ENCODE measurements around the gene PCDH9.

PCDH9 gene

GRCh38 chr13:67033170-67033569, 197.0 kb downstream of the PCDH9 start:
- DNase-seq (ENCODE audit: low read depth in 3 of 3): no peak

GRCh38 chr13:67023130-67023876, 206.8 kb downstream of the PCDH9 start:
- no peak for DNase-seq (ENCODE audit: low read depth in 3 of 3)

GRCh38 chr13:67018775-67019174, 211.4 kb downstream of the PCDH9 start:
- DNase-seq (ENCODE audit: low read depth in 3 of 3): no peak

- DNase-seq (ENCODE audit: low read depth in 3 of 3): no peak
Observed at GRCh38 chr13:67017276-67017675, 212.9 kb downstream of the PCDH9 start.

- no peak for DNase-seq (ENCODE audit: low read depth in 3 of 3)
Observed at GRCh38 chr13:67015976-67016600, 214.0 kb downstream of the PCDH9 start.

GRCh38 chr13:67014399-67014798, 215.7 kb downstream of the PCDH9 start:
- DNase-seq (ENCODE audit: low read depth in 3 of 3): no peak

GRCh38 chr13:67013709-67014108, 216.4 kb downstream of the PCDH9 start:
- DNase-seq (ENCODE audit: low read depth in 3 of 3): no peak

- DNase-seq (ENCODE audit: low read depth in 3 of 3): no peak
Observed at GRCh38 chr13:67008075-67008668, 222.0 kb downstream of the PCDH9 start.

GRCh38 chr13:67004511-67004910, 225.6 kb downstream of the PCDH9 start:
- no peak for DNase-seq (ENCODE audit: low read depth in 3 of 3)

- no peak for DNase-seq (ENCODE audit: low read depth in 3 of 3)
Observed at GRCh38 chr13:67003743-67004142, 226.4 kb downstream of the PCDH9 start.

- DNase-seq (ENCODE audit: low read depth in 3 of 3): no peak
Observed at GRCh38 chr13:67001363-67001762, 228.8 kb downstream of the PCDH9 start.

GRCh38 chr13:66996503-66996902, 233.6 kb downstream of the PCDH9 start:
- DNase-seq (ENCODE audit: low read depth in 3 of 3): no peak

GRCh38 chr13:66995203-66995611, 234.9 kb downstream of the PCDH9 start:
- no peak for DNase-seq (ENCODE audit: low read depth in 3 of 3)

- DNase-seq (ENCODE audit: low read depth in 3 of 3): no peak
Observed at GRCh38 chr13:66994517-66995202, 235.5 kb downstream of the PCDH9 start.

GRCh38 chr13:66994097-66994496, 236.0 kb downstream of the PCDH9 start:
- DNase-seq (ENCODE audit: low read depth in 3 of 3): peak in 2 of 3 donors; percentile 2 to 10

- no peak for DNase-seq (ENCODE audit: low read depth in 3 of 3)
Observed at GRCh38 chr13:66992719-66993118, 237.4 kb downstream of the PCDH9 start.

- no peak for DNase-seq (ENCODE audit: low read depth in 3 of 3)
Observed at GRCh38 chr13:66992183-66992582, 238.0 kb downstream of the PCDH9 start.

- no peak for DNase-seq (ENCODE audit: low read depth in 3 of 3)
Observed at GRCh38 chr13:66984241-66984640, 245.9 kb downstream of the PCDH9 start.

- DNase-seq (ENCODE audit: low read depth in 3 of 3): no peak
Observed at GRCh38 chr13:66981912-66982311, 248.2 kb downstream of the PCDH9 start.

- no peak for DNase-seq (ENCODE audit: low read depth in 3 of 3)
Observed at GRCh38 chr13:66977161-66977560, 253.0 kb downstream of the PCDH9 start.

- DNase-seq (ENCODE audit: low read depth in 3 of 3): no peak
Observed at GRCh38 chr13:66974889-66975288, 255.2 kb downstream of the PCDH9 start.

GRCh38 chr13:66974174-66974573, 256.0 kb downstream of the PCDH9 start:
- no peak for DNase-seq (ENCODE audit: low read depth in 3 of 3)

GRCh38 chr13:66972659-66973058, 257.5 kb downstream of the PCDH9 start:
- DNase-seq (ENCODE audit: low read depth in 3 of 3): no peak

All from stimulated activated CD4-positive, alpha-beta T cell treated with anti-CD3 and anti-CD28 coated beads, TNF-alpha, amount 100 ng/mL, for 48 hours (primary cell).